HFF-Myc (cell line): ENCODE results near the gene KRT36.

Experiments used
- DNase-seq: peaks from one replicate; pipeline ENCODE4 v3.0.0-alpha.2; 2011; ENCODE audit warnings: low read depth; ENCODE audit errors: extremely low read depth
- H3K4me3 ChIP-seq: replicated peaks from 2 replicates; pipeline ENCODE4 v1.5.1; 2011; ENCODE audit warnings: low read depth, mild to moderate bottlenecking, control low read depth, low read length
- TF ChIP-seq, protein P1 (sequence below): IDR thresholded peaks from 2 replicates; pipeline ENCODE4 v1.5.1; 2012; ENCODE audit warnings: mild to moderate bottlenecking, low read depth, low read length, control low read depth; ENCODE audit errors: missing control alignments

The KRT36 gene

DNA sequence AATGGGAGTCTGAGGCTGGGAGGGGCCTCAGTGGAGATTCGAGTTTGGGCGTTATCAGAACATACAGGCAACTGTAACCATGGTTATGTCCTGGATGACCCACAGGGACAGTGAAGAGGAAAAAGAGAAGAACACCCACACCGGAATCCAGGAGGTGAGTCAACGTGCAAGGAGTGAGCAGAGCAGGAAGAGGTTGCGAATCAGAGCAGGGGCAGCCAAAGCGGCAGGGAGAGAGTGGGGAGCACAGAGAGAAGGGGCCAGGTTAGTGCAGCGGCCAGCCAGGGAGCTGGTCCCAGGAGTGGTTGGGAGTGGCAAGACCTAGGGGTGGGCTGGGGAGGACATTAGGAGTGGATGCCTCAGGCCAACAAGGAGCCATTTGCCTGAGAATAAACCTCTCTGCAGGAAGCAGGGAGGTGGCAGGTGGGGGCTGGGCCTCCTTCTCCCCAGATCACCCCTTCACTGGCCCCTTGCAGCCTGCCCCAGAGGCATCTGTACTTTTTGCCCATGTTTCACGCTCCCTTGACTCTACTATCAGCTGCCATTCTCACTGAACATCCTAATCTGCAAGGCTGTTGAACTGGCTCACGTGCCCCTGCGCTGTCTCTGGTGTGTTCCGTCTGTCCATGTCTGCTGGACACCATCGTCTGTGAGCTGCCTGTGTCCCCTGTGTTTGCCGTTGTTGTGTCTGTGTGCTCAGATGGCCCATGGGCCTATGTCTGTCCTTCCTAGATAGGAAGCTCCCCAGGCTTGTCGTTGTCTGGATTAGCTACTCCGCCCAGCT is 10.6 kb upstream of the KRT36 start:
- TF ChIP-seq, protein P1, sequence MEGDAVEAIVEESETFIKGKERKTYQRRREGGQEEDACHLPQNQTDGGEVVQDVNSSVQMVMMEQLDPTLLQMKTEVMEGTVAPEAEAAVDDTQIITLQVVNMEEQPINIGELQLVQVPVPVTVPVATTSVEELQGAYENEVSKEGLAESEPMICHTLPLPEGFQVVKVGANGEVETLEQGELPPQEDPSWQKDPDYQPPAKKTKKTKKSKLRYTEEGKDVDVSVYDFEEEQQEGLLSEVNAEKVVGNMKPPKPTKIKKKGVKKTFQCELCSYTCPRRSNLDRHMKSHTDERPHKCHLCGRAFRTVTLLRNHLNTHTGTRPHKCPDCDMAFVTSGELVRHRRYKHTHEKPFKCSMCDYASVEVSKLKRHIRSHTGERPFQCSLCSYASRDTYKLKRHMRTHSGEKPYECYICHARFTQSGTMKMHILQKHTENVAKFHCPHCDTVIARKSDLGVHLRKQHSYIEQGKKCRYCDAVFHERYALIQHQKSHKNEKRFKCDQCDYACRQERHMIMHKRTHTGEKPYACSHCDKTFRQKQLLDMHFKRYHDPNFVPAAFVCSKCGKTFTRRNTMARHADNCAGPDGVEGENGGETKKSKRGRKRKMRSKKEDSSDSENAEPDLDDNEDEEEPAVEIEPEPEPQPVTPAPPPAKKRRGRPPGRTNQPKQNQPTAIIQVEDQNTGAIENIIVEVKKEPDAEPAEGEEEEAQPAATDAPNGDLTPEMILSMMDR, result no peak
- DNase-seq, result peak; percentile 33
- H3K4me3 ChIP-seq, result no peak overlapping the region

DNA sequence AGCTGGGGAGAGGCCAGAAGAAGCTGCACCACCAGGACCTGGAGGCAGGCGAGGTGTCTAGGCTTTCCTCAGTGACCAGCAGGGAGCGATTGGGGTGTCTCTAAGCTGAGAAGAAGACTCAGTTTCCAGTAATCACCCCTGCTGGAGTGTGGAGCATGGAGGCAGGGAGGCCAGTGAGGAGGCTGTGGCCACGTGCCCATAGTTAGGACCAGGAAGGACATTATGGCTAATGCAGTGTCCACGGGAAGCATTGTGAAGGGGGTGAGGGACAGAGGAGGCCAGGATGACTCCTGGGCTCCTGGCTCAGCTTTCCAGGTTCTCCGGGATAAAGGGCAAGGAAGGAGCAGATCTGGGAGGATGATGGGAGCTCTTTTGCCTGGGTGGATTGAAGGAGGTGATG is 10.0 kb upstream of the KRT36 start:
- TF ChIP-seq, protein P1, result no peak
- DNase-seq, result no peak
- no peak overlapping the region for H3K4me3 ChIP-seq

DNA sequence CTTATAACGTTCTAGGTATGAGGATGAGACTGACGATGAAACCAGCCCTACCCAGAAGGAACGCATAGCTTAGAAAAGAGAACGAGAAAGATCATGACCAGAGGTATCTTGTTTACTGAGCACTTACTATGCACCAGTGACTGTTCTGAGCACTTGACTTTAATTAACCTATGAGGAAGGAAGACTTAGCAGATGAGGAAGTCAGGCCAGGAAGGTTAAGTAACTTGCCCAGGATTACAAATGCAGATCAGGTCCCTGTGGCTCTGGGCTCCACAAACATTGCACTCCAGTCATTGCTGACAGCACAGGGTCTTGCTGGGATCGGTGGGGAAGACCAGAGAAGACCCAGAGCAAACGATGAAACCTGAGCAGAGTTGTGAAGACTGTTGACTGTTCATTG is 8.6 kb upstream of the KRT36 start:
- H3K4me3 ChIP-seq, result no peak overlapping the region
- TF ChIP-seq, protein P1, result no peak
- DNase-seq, result no peak

DNA sequence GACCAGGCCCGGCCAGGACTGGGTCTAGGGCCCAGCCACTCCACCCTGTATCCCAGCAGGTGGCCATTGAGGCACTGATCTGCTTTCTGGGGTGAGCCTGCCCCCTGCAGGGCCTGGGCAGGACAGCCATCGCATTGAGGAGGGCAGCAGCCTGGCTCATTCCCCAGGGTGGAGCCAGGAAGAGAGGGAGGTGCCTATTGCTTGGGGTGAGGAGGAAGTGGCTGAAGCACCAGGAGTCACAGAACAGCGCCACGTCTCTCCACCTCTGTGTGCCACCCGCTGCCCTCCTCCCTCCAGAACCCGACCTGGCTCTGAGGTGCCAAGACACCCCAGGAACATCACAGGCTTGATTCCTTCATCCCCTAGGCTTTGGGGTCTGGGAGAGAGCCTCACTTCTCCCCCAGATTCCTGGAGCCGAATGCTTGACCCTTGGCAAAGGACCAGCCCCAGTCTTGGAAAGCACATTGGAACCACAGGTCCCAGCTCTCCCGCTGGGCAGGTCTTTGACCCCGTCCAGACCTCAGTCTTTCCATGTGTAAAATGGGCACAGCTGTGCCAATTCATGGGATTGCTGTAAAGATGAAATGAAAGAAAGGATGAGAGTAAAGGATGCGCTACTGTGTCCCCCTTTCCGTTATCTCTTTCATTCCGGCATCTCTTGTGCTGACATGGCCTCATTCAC is 7.2 kb upstream of the KRT36 start:
- TF ChIP-seq, protein P1, result peak; percentile 84
- H3K4me3 ChIP-seq, result no peak overlapping the region
- peak; percentile 56 for DNase-seq

DNA sequence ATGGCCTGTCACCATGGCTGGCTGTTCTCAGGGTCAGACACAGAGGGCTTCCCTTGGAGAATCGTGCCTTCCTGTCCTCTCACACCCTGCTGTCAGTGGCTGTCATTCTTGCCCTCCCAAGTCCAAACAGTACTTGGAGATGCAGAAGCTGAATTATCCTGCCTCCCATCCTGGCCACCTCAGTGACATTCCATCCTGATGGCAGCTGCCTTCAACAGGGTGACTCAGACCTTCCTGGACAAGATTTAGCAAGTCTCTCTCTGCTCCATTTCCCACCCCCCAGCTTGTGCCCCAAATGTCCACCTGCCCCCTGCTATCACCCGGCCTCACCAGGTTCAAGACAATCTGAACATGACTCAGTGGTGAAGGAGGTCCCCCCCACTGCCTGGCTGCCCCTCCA is 4.8 kb upstream of the KRT36 start:
- no peak for DNase-seq
- TF ChIP-seq, protein P1, result no peak
- H3K4me3 ChIP-seq, result no peak overlapping the region

DNA sequence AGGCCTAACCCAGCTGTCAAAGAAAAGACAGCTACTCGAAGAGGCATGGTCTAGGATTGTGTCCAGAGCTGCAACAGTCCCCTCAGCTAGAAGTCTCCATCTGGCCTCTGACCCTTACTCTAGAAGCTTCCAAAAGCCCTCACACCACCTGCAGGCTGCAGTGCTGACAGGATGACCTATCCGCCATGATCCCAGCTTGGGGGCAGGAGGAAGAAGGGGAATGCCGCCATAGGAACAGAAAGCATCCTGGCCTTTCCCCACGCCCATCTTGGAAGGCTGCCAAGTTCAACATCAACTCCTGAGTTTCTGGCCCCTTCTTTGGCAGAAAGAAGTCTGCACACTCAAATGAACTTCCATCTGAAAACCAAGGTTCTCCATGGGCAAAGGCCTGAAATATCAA is 3.1 kb upstream of the KRT36 start:
- no peak overlapping the region for H3K4me3 ChIP-seq
- no peak for DNase-seq
- TF ChIP-seq, protein P1, result no peak
